B cell (primary cell): ENCODE data around the gene DGCR2. TPM values are rescaled to one million over a fixed set of nuclear protein-coding genes. Genes with fewer than 3 reads are reported as not detected.

ENCODE experiments used
- ATAC-seq: fragments of 200-7000 bp; cut with Tn5 transposase; one replicate; pipeline ENCODE4 v1.10.0; 2021; ENCODE audit warnings: low read depth, mild to moderate bottlenecking, moderate number of reproducible peaks, moderate library complexity
- CTCF ChIA-PET: fragments of 350-600 bp; sonication (Branson Sonifier 250); formaldehyde crosslinking; loops from one replicate; lab custom pipeline; 2021; ENCODE audit warnings: antibody characterized with exemption, inconsistent platforms; lab: Charles Lee
- POLR2A ChIA-PET: fragments of 350-600 bp; sonication (Branson Sonifier 250); formaldehyde crosslinking; loops from one replicate; lab custom pipeline; 2021; ENCODE audit warnings: antibody characterized with exemption; lab: Charles Lee
- DNase-seq: peaks from one replicate; pipeline ENCODE4 v3.0.0; 2013
- H2AFZ ChIP-seq: 2 replicates; pipeline ENCODE4 v1.6.1; 2012; ENCODE audit warnings: mild to moderate bottlenecking, low read depth, low read length; ENCODE audit not compliant: insufficient read depth, poor library complexity, severe bottlenecking
- H3K27ac ChIP-seq, 2 donors: 1 replicate in 1 of 2; 2 replicates in 1 of 2; pipeline ENCODE4 v1.5.1; 2012 to 2013; ENCODE audit warnings: low read length in 2 of 2, mild to moderate bottlenecking in 2 of 2, moderate library complexity in 1 of 2
- H3K27me3 ChIP-seq, 4 experiments: fragments of 200-600 bp in 1 of 4; sonication (generic) in 1 of 4; replicated peaks in 1 of 4; 1 replicate in 2 of 4; 2 replicates in 2 of 4; pipeline versions ENCODE4 v1.6.1 to v1.7.0; 2013 to 2016; ENCODE audit warnings: low read length in 3 of 4, mild to moderate bottlenecking in 2 of 4, mixed read lengths in 1 of 4, moderate library complexity in 1 of 4; ENCODE audit not compliant: insufficient read depth in 4 of 4, control insufficient read depth in 3 of 4; ENCODE audit errors: control extremely low read depth in 1 of 4
- H3K36me3 ChIP-seq, 2 experiments: replicated peaks in 1 of 2; 1 replicate in 1 of 2; 2 replicates in 1 of 2; pipeline versions ENCODE4 v1.6.1 to v1.7.1; 2013; ENCODE audit warnings: low read length in 1 of 2; ENCODE audit not compliant: insufficient read depth in 2 of 2, control insufficient read depth in 1 of 2; ENCODE audit errors: control extremely low read depth in 1 of 2, extremely low read depth in 1 of 2
- H3K4me1 ChIP-seq, 2 donors: fragments of 200-600 bp in 1 of 2; sonication (generic) in 1 of 2; 1 replicate in 1 of 2; 2 replicates in 1 of 2; pipeline versions ENCODE4 v1.5.1 to v1.6.1; 2013 to 2017; ENCODE audit warnings: low read length in 2 of 2; ENCODE audit not compliant: control insufficient read depth in 2 of 2, insufficient read depth in 2 of 2
- H3K4me2 ChIP-seq: replicated peaks from 2 replicates; pipeline ENCODE3; 2012; ENCODE audit warnings: mild to moderate bottlenecking, low read depth, low read length; ENCODE audit not compliant: poor library complexity, severe bottlenecking
- H3K4me3 ChIP-seq, 5 experiments: fragments of 200-600 bp in 1 of 5; sonication (generic) in 1 of 5; 1 replicate in 3 of 5; 2 replicates in 2 of 5; pipeline versions ENCODE4 v1.5.1 to v1.7.0; 2011 to 2016; ENCODE audit warnings: low read length in 4 of 5, mild to moderate bottlenecking in 4 of 5, low read depth in 2 of 5, control low read depth in 1 of 5, moderate library complexity in 1 of 5; ENCODE audit not compliant: insufficient read depth in 1 of 5; ENCODE audit errors: control extremely low read depth in 1 of 5, extremely low read depth in 1 of 5
- H3K79me2 ChIP-seq: fragments of 200-600 bp; sonication (generic); one replicate; pipeline ENCODE4 v1.6.0; 2016; ENCODE audit warnings: low read length; ENCODE audit not compliant: control insufficient read depth, insufficient read depth
- H3K9ac ChIP-seq: fragments of 200-600 bp; sonication (generic); 2 replicates; pipeline ENCODE4 v1.6.1; 2017; ENCODE audit warnings: mild to moderate bottlenecking, low read length, moderate library complexity
- H3K9me3 ChIP-seq, 3 donors: one replicate each; pipeline versions ENCODE4 v1.6.1 to v1.7.1; 2013; ENCODE audit warnings: low read length in 2 of 3; ENCODE audit not compliant: control insufficient read depth in 2 of 3, insufficient read depth in 1 of 3; ENCODE audit errors: control extremely low read depth in 1 of 3
- H4K20me1 ChIP-seq: 2 replicates; pipeline ENCODE4 v1.6.0; 2012; ENCODE audit warnings: mild to moderate bottlenecking, low read length; ENCODE audit not compliant: insufficient read depth, control insufficient read depth, poor library complexity, severe bottlenecking
- H3K27ac Mint-ChIP-seq: one replicate; pipeline ENCODE4 v1.8.0; 2021; ENCODE audit warnings: mixed read lengths
- H3K27me3 Mint-ChIP-seq: one replicate; pipeline ENCODE4 v1.8.0; 2021; ENCODE audit warnings: mixed read lengths
- H3K4me1 Mint-ChIP-seq: one replicate; pipeline ENCODE4 v1.8.0; 2021; ENCODE audit warnings: mixed read lengths
- H3K4me3 Mint-ChIP-seq: one replicate; pipeline ENCODE4 v1.8.0; 2021; ENCODE audit warnings: mixed read lengths
- H3K9me3 Mint-ChIP-seq: one replicate; pipeline ENCODE4 v1.8.0; 2022; ENCODE audit warnings: mixed read lengths; ENCODE audit not compliant: insufficient read depth
- EZH2 ChIP-seq: IDR thresholded peaks from 2 replicates; pipeline ENCODE4 v1.6.1; 2012; ENCODE audit warnings: borderline replicate concordance, low read depth, mild to moderate bottlenecking, moderate library complexity, low read length; ENCODE audit not compliant: insufficient read depth, poor library complexity, severe bottlenecking
- WGBS: methylation state at CpG from one replicate; pipeline ENCODE4 v1.1.5; 2013; ENCODE audit warnings: missing lambda C conversion rate; ENCODE audit not compliant: insufficient coverage; 5-methylcytosine and 5-hydroxymethylcytosine counted together
- intact Hi-C: fragments of 100-400 bp; cut with micrococcal nuclease; formaldehyde crosslinking; loops from one replicate; pipeline ENCODE4 v1.10.0; 2022
- polyA plus RNA-seq: library from polyadenylated mRNA; depleted of rRNA; stranded (reverse); fragments of >200 nt; gene quantifications from 2 replicates; pipeline ENCODE4 v1.2.3, GENCODE V29; 2012
- total RNA-seq, 2 donors: library from RNA; stranded (reverse); fragments of 120-200 nt in 1 of 2; gene quantifications; 1 replicate in 1 of 2; 2 replicates in 1 of 2; pipeline versions ENCODE4 v1.2.3 to v1.2.4, GENCODE V29; 2013 to 2022
- TF ChIP-seq, protein P1 (sequence below): fragments of 200-600 bp; IDR thresholded peaks from one replicate; pipeline ENCODE4 v1.8.0; 2022; ENCODE audit warnings: antibody characterized with exemption, mild to moderate bottlenecking

DGCR2 gene
- total and polyA plus RNA-seq, 2 donors (not counting 1 experiment from before 2014, with no cell fraction given) = 28.8 to 49.5 TPM

DNA sequence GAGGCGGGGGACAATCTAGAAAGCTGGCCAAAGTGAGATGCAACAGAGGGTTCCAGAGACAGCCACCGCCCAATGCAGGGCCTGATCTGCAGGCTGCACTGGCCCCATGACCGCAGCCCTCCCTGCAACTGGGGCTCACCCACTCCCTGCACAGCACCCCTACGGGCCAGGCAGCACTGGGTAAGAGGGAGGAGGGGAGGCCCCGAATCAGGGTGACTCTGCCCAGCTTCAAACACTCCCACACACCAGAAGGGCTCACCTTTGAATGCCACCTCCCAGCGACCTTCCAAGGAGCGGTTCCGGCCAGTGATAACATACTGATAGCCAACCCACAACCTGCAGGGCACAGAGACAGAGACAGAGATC, 59.3 kb downstream of the DGCR2 start:
- Histone ChIP-seq H3K4me3 (no peak overlapping the region), H3K36me3 (peaks cover 8 to 95% of the 10 kb centered on the region in 2 experiments), H4K20me1 (peaks cover 48% of the 10 kb centered on the region), H3K4me1 (no peaks in the 10 kb centered on the region), H3K79me2 (peaks cover 26% of the 10 kb centered on the region), H3K27ac (no peak overlapping the region), H3K9me3 (no peaks in the 10 kb centered on the region), H2AFZ (no peak overlapping the region), H3K27me3 (no peaks in the 10 kb centered on the region), H3K4me2 (no peak overlapping the region), H3K9ac (no peak overlapping the region)
- ATAC-seq (no peak), DNase-seq (no peak)
- no peaks in the 10 kb centered on the region for H3K4me1 Mint-ChIP-seq
- no peak for TF ChIP-seq EZH2
- TF ChIP-seq, protein P1, sequence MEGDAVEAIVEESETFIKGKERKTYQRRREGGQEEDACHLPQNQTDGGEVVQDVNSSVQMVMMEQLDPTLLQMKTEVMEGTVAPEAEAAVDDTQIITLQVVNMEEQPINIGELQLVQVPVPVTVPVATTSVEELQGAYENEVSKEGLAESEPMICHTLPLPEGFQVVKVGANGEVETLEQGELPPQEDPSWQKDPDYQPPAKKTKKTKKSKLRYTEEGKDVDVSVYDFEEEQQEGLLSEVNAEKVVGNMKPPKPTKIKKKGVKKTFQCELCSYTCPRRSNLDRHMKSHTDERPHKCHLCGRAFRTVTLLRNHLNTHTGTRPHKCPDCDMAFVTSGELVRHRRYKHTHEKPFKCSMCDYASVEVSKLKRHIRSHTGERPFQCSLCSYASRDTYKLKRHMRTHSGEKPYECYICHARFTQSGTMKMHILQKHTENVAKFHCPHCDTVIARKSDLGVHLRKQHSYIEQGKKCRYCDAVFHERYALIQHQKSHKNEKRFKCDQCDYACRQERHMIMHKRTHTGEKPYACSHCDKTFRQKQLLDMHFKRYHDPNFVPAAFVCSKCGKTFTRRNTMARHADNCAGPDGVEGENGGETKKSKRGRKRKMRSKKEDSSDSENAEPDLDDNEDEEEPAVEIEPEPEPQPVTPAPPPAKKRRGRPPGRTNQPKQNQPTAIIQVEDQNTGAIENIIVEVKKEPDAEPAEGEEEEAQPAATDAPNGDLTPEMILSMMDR = no peak
- no peaks in the 10 kb centered on the region for H3K27me3 Mint-ChIP-seq
- ChIA-PET CTCF (no interaction called here), POLR2A (no interaction called here)
- H3K27ac Mint-ChIP-seq = peak overlapping the region; percentile 15
- intact Hi-C loops = no loop called here
- H3K4me3 Mint-ChIP-seq = no peak overlapping the region
- no peaks in the 10 kb centered on the region for H3K9me3 Mint-ChIP-seq
- WGBS = 100% methylated on average over 5 of the region's 8 CpGs

DNA sequence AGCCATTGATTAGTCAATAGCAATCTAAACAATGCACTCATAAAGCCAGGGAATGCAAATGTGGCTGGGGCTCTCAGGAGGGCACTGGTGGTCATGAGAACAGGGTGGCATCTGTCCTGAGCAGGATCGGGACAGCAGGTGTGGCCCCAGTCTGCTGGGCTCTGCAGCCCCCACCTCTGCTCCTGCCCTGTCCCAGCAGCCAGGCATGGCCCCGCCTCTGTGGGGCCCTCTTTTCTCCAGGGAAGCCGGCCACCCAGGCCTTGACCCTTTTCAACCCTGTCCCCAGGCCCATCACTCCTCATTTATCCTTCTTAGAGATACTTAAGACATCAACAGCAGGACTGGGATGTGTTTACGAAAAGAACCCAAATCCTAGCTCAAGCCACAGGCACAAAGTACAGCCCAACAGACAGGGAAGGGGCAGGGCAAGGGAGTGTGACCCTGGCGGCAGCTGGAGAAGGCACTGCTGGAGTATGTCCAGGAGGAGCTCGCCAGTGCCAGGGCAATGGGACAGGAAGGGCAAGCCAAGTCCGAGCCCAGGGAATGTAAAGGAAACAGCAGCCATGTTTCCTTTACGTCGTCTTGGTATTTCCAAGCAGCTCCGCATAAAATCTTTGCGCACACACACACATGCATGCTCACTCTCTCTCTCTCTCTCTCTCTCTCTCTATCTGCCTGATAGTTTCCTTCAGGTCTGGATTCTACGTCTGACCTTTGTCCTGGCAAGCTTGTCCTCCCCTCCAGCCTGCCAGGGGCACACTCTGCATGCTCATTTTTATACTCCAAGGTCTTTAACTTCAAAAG, 59.9 kb downstream of the DGCR2 start:
- TF ChIP-seq, protein P1 = no peak
- TF ChIP-seq EZH2 = no peak
- intact Hi-C loops = no loop called here
- ChIA-PET CTCF (no interaction called here), POLR2A (no interaction called here)
- H3K4me3 Mint-ChIP-seq = no peak overlapping the region
- no peak overlapping the region for H3K4me2 ChIP-seq
- no peaks in the 10 kb centered on the region for H3K4me1 ChIP-seq
- H3K27ac ChIP-seq = no peak overlapping the region
- H3K79me2 ChIP-seq = peaks cover 26% of the 10 kb centered on the region
- H3K9me3 Mint-ChIP-seq = no peaks in the 10 kb centered on the region
- no peaks in the 10 kb centered on the region for H3K27me3 ChIP-seq
- no peak overlapping the region for H3K4me3 ChIP-seq
- H3K4me1 Mint-ChIP-seq = no peaks in the 10 kb centered on the region
- no peaks in the 10 kb centered on the region for H3K27me3 Mint-ChIP-seq
- WGBS = 90% methylated on average over 12 of the region's 12 CpGs
- no peaks in the 10 kb centered on the region for H3K9me3 ChIP-seq
- H3K27ac Mint-ChIP-seq = no peak overlapping the region
- ATAC-seq = no peak
- no peak for DNase-seq
- H3K9ac ChIP-seq = no peak overlapping the region
- no peak overlapping the region for H2AFZ ChIP-seq
- peaks cover 46% of the 10 kb centered on the region for H4K20me1 ChIP-seq
- H3K36me3 ChIP-seq = peaks cover 8 to 94% of the 10 kb centered on the region in 2 experiments
